SK-N-SH (cell line): ENCODE data around the gene TICRR. TPM values are rescaled to one million over a fixed set of nuclear protein-coding genes. Genes with fewer than 3 reads are reported as not detected.

Experiments
- CTCF ChIA-PET: fragments of 300-600, 350-600 bp; formaldehyde crosslinking; extraction: SDS; loops from one replicate; lab custom pipeline; 2021; lab: Yijun Ruan, JAX
- POLR2A ChIA-PET: fragments of 350-600 bp; sonication (Branson Sonifier 250); formaldehyde crosslinking; extraction: SDS; loops from one replicate; lab custom pipeline; 2020; ENCODE audit warnings: antibody characterized with exemption, inconsistent platforms; lab: Yijun Ruan, JAX
- DNase-seq: peaks from one replicate; pipeline ENCODE4 v3.0.0; 2012
- H2AFZ ChIP-seq: fragments of 200-600 bp; sonication (generic); 2 replicates; pipeline ENCODE4 v1.8.1; 2016; ENCODE audit warnings: antibody characterized with exemption, mild to moderate bottlenecking, low read depth
- H3F3A ChIP-seq: fragments of 200-600 bp; sonication (generic); replicated peaks from 2 replicates; pipeline ENCODE3; 2016; ENCODE audit warnings: antibody characterized with exemption, mild to moderate bottlenecking; ENCODE audit not compliant: insufficient read depth
- H3K27ac ChIP-seq, 2 experiments: fragments of 200-500 bp in 1 of 2; fragments of 200-600 bp in 1 of 2; sonication (Bioruptor generic) in 1 of 2; sonication (generic), shearing (Covaris generic) in 1 of 2; 2 replicates each; pipeline versions ENCODE4 v1.5.1 to v1.6.1; 2014 to 2016; ENCODE audit warnings: low read depth in 2 of 2, inconsistent platforms in 1 of 2, low read length in 1 of 2, mild to moderate bottlenecking in 1 of 2, mixed read lengths in 1 of 2
- H3K27me3 ChIP-seq: fragments of 200-600 bp; sonication (generic), shearing (Covaris generic); 2 replicates; pipeline ENCODE4 v1.6.1; 2016; ENCODE audit warnings: mixed run types; ENCODE audit not compliant: insufficient read depth
- H3K36me3 ChIP-seq, 2 experiments: fragments of 200-500 bp in 1 of 2; fragments of 200-600 bp in 1 of 2; sonication (Bioruptor generic) in 1 of 2; sonication (generic) in 1 of 2; replicated peaks in 1 of 2; 2 replicates each; pipeline versions ENCODE3 to v1.5.1; 2014 to 2016; ENCODE audit warnings: low read length in 1 of 2, mild to moderate bottlenecking in 1 of 2; ENCODE audit not compliant: insufficient read depth in 2 of 2, control insufficient read depth in 1 of 2
- H3K4me1 ChIP-seq, 2 experiments: fragments of 200-500 bp in 1 of 2; fragments of 200-600 bp in 1 of 2; sonication (Bioruptor generic) in 1 of 2; sonication (generic), shearing (Covaris generic) in 1 of 2; 2 replicates each; pipeline versions ENCODE4 v1.5.1 to v1.6.1; 2014 to 2016; ENCODE audit warnings: low read depth in 1 of 2, low read length in 1 of 2, mixed run types in 1 of 2; ENCODE audit not compliant: insufficient read depth in 2 of 2, control insufficient read depth in 1 of 2
- H3K4me2 ChIP-seq: fragments of 200-600 bp; sonication (generic), shearing (Covaris generic); 2 replicates; pipeline ENCODE4 v1.6.1; 2017; ENCODE audit warnings: mixed run types
- H3K4me3 ChIP-seq, 2 experiments: fragments of 200-500 bp in 1 of 2; fragments of 200-600 bp in 1 of 2; sonication (Bioruptor generic) in 1 of 2; sonication (generic), shearing (Covaris generic) in 1 of 2; 2 replicates each; pipeline versions ENCODE4 v1.5.1 to v1.8.1; 2014 to 2016; ENCODE audit warnings: low read depth in 2 of 2, inconsistent platforms in 1 of 2, low read length in 1 of 2, mild to moderate bottlenecking in 1 of 2, mixed read lengths in 1 of 2, moderate library complexity in 1 of 2
- H3K79me2 ChIP-seq: fragments of 200-600 bp; sonication (generic); 2 replicates; pipeline ENCODE4 v1.8.1; 2017; ENCODE audit warnings: mild to moderate bottlenecking; ENCODE audit not compliant: insufficient read depth
- H3K9ac ChIP-seq: fragments of 200-600 bp; sonication (generic); 2 replicates; pipeline ENCODE4 v1.6.1; 2017; ENCODE audit warnings: mixed run types
- H3K9me2 ChIP-seq: fragments of 200-600 bp; sonication (generic); 2 replicates; pipeline ENCODE4 v1.6.1; 2017; ENCODE audit warnings: mixed run types
- H3K9me3 ChIP-seq: fragments of 200-600 bp; sonication (generic); 2 replicates; pipeline ENCODE4 v1.6.1; 2017; ENCODE audit warnings: mixed run types, mild to moderate bottlenecking, moderate library complexity
- H4K20me1 ChIP-seq: fragments of 200-600 bp; sonication (generic); 2 replicates; pipeline ENCODE4 v1.6.1; 2017; ENCODE audit warnings: mild to moderate bottlenecking, mixed run types; ENCODE audit not compliant: insufficient read depth
- CHD2 ChIP-seq: fragments of 150-350 bp; IDR thresholded peaks from 2 replicates; pipeline ENCODE4 v1.6.1; 2018; ENCODE audit warnings: low read length; ENCODE audit not compliant: partially characterized antibody
- ELF1 ChIP-seq: IDR thresholded peaks from 2 replicates; pipeline ENCODE4 v1.4.0; 2012
- EZH2phosphoT487 ChIP-seq: fragments of 200-600 bp; sonication (generic); IDR thresholded peaks from 2 replicates; pipeline ENCODE4 v1.6.1; 2017; ENCODE audit warnings: low read depth, mixed run types, mild to moderate bottlenecking, antibody characterized with exemption, moderate library complexity, borderline replicate concordance
- FOSL2 ChIP-seq: IDR thresholded peaks from 2 replicates; pipeline ENCODE4 v1.4.0; 2012; ENCODE audit warnings: low read depth, mild to moderate bottlenecking, moderate library complexity, borderline replicate concordance
- FOXJ3 ChIP-seq: sonication (generic); formaldehyde crosslinking; IDR thresholded peaks from 2 replicates; pipeline ENCODE4 v1.5.1; 2020; ENCODE audit warnings: mild to moderate bottlenecking, missing genetic modification reagents
- FOXM1 ChIP-seq: IDR thresholded peaks from 2 replicates; pipeline ENCODE4 v1.4.0; 2012; ENCODE audit warnings: low read depth, mild to moderate bottlenecking
- GABPA ChIP-seq: IDR thresholded peaks from 2 replicates; pipeline ENCODE4 v1.4.0; 2012; ENCODE audit warnings: low read depth, mild to moderate bottlenecking
- IRF3 ChIP-seq: fragments of 150-350 bp; IDR thresholded peaks from 2 replicates; pipeline ENCODE4 v1.6.1; 2016; ENCODE audit warnings: mild to moderate bottlenecking, low read depth, low read length
- MAX ChIP-seq: IDR thresholded peaks from 2 replicates; pipeline ENCODE4 v1.4.0; 2012; ENCODE audit warnings: low read depth
- MEF2A ChIP-seq: IDR thresholded peaks from 2 replicates; pipeline ENCODE4 v1.4.0; 2012; ENCODE audit warnings: low read depth, borderline replicate concordance
- NFIC ChIP-seq: IDR thresholded peaks from 2 replicates; pipeline ENCODE4 v1.4.0; 2012; ENCODE audit warnings: borderline replicate concordance
- NRF1 ChIP-seq: IDR thresholded peaks from 2 replicates; pipeline ENCODE4 v1.6.1; 2012; ENCODE audit warnings: low read depth, mild to moderate bottlenecking, low read length
- POLR2AphosphoS5 ChIP-seq: IDR thresholded peaks from 2 replicates; pipeline ENCODE4 v1.6.1; 2012; ENCODE audit warnings: low read depth, low read length
- RXRA ChIP-seq: IDR thresholded peaks from 2 replicates; pipeline ENCODE4 v1.4.0; 2012; ENCODE audit warnings: low read depth, mild to moderate bottlenecking, borderline replicate concordance
- SIN3A ChIP-seq: IDR thresholded peaks from 2 replicates; pipeline ENCODE4 v1.6.1; 2012; ENCODE audit warnings: low read depth, mild to moderate bottlenecking, low read length, moderate library complexity, borderline replicate concordance
- SMC3 ChIP-seq: IDR thresholded peaks from 2 replicates; pipeline ENCODE4 v1.6.1; 2012; ENCODE audit warnings: low read depth, low read length, improper control_type of control experiment
- TEAD4 ChIP-seq: IDR thresholded peaks from 2 replicates; pipeline ENCODE4 v1.4.0; 2012; ENCODE audit warnings: mild to moderate bottlenecking, borderline replicate concordance; ENCODE audit not compliant: insufficient read depth
- YY1 ChIP-seq: IDR thresholded peaks from 2 replicates; pipeline ENCODE4 v1.4.0; 2012; ENCODE audit warnings: low read depth, mild to moderate bottlenecking
- ZBTB33 ChIP-seq: IDR thresholded peaks from 2 replicates; pipeline ENCODE4 v1.4.0; 2012; ENCODE audit warnings: low read depth, borderline replicate concordance
- WGBS: methylation state at CpG from one replicate; pipeline ENCODE4 v1.1.6; 2017; ENCODE audit warnings: low lambda C conversion rate; 5-methylcytosine and 5-hydroxymethylcytosine counted together
- polyA plus RNA-seq, 3 experiments: library from polyadenylated mRNA; depleted of rRNA; stranded (reverse); fragments of >200 nt; gene quantifications; 2 replicates each; pipeline ENCODE4 v1.2.3, GENCODE V29; 2012
- TF ChIP-seq, protein P1 (sequence below): fragments of 200-600 bp; sonication (generic); IDR thresholded peaks from 2 replicates; pipeline ENCODE4 v1.6.1; 2017; ENCODE audit warnings: antibody characterized with exemption, mild to moderate bottlenecking, moderate library complexity
- TF ChIP-seq, protein P2 (sequence below): IDR thresholded peaks from 2 replicates; pipeline ENCODE4; 2012

TICRR gene
- polyA plus RNA-seq, 1 of the 3 experiments (the other 2 are of a cell fraction), result 3.2 TPM

DNA sequence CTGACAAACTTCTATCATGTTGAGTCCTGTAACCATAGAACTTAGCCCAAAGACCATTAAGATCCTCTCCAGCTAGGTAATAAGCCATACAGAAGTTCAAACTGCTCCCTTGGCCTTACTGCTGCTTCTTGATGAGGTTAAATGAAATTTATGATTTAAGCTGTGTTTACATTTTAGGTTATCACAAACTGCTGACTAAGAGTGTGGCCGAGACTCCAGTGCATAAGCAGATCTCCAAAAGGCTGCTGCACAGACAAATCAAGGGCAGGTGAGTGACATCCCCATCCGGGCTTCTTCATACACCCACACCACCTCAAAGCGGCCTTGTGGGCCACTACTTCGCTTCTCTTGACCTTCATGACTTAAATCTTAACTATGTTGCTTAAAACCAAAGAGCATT is 41.0 kb downstream of the TICRR start:
- Histone ChIP-seq H3K27me3 (no peaks in the 10 kb centered on the region), H3K79me2 (peaks cover 4% of the 10 kb centered on the region; the same call in 1 of the 2 replicates), H3K9me3 (peaks cover 20% of the 10 kb centered on the region), H3K4me1 (no peaks in the 10 kb centered on the region), H3K9ac (no peak overlapping the region), H3K27ac (no peak overlapping the region), H3K36me3 (peaks cover 21 to 70% of the 10 kb centered on the region in 2 experiments), H4K20me1 (no peaks in the 10 kb centered on the region), H2AFZ (no peak overlapping the region), H3K9me2 (no peaks in the 10 kb centered on the region), H3F3A (peaks cover 3% of the 10 kb centered on the region), H3K4me3 (no peak overlapping the region), H3K4me2 (no peak overlapping the region)
- ChIA-PET POLR2A (no interaction called here), CTCF (interaction anchor here (1.0 to 1.1 kb wide), 2 partner anchors 9 to 31 kb away, joined by 3 read pairs; no protein-coding TSS in a partner anchor)
- no peak for DNase-seq
- TF ChIP-seq NRF1 (no peak), ELF1 (no peak), YY1 (no peak)
- TF ChIP-seq, protein P1, sequence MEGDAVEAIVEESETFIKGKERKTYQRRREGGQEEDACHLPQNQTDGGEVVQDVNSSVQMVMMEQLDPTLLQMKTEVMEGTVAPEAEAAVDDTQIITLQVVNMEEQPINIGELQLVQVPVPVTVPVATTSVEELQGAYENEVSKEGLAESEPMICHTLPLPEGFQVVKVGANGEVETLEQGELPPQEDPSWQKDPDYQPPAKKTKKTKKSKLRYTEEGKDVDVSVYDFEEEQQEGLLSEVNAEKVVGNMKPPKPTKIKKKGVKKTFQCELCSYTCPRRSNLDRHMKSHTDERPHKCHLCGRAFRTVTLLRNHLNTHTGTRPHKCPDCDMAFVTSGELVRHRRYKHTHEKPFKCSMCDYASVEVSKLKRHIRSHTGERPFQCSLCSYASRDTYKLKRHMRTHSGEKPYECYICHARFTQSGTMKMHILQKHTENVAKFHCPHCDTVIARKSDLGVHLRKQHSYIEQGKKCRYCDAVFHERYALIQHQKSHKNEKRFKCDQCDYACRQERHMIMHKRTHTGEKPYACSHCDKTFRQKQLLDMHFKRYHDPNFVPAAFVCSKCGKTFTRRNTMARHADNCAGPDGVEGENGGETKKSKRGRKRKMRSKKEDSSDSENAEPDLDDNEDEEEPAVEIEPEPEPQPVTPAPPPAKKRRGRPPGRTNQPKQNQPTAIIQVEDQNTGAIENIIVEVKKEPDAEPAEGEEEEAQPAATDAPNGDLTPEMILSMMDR, result no peak
- 93% methylated on average over 4 of the region's 4 CpGs for WGBS

DNA sequence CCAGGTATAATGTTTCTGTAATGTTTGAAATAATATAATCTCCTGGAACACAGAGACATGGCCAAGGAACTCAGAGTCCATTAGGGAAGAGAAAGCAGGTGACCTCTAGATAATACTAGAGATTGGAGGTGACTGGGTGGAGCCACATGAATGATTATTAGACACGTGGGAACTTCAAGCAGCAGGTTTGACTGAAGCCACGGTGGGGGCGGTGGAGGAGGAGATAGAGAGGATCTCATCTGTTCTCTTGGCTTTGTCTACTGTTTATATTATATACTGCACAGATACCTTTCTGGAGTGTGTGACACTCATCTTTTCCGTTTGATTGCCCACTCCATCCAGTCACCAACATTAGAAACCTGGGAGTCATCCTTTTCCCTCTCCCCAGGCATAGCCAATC is 46.3 kb downstream of the TICRR start:
- Histone ChIP-seq H3K4me3 (no peak overlapping the region), H3K4me1 (no peaks in the 10 kb centered on the region), H3K9me2 (no peaks in the 10 kb centered on the region), H4K20me1 (no peaks in the 10 kb centered on the region), H3K27me3 (no peaks in the 10 kb centered on the region), H3K9ac (no peak overlapping the region), H3K9me3 (no peaks in the 10 kb centered on the region), H3K4me2 (no peak overlapping the region), H3K79me2 (no peaks in the 10 kb centered on the region; the same call in 1 of the 2 replicates), H3F3A (peaks cover 4% of the 10 kb centered on the region), H2AFZ (no peak overlapping the region), H3K27ac (no peak overlapping the region), H3K36me3 (peaks cover 28 to 46% of the 10 kb centered on the region in 2 experiments)
- no peak for DNase-seq
- TF ChIP-seq ZBTB33 (no peak), SIN3A (no peak), MAX (no peak), RXRA (no peak), SMC3 (no peak), GABPA (no peak), IRF3 (no peak), FOSL2 (no peak), CHD2 (no peak), MEF2A (no peak), EZH2phosphoT487 (no peak), NRF1 (no peak), FOXM1 (no peak), ELF1 (no peak), FOXJ3 (CRISPR knock-in tag) (no peak), POLR2AphosphoS5 (no peak), NFIC (no peak), TEAD4 (no peak)
- TF ChIP-seq, protein P2, sequence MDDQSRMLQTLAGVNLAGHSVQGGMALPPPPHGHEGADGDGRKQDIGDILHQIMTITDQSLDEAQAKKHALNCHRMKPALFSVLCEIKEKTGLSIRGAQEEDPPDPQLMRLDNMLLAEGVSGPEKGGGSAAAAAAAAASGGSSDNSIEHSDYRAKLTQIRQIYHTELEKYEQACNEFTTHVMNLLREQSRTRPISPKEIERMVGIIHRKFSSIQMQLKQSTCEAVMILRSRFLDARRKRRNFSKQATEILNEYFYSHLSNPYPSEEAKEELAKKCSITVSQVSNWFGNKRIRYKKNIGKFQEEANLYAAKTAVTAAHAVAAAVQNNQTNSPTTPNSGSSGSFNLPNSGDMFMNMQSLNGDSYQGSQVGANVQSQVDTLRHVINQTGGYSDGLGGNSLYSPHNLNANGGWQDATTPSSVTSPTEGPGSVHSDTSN, result no peak
- POLR2A ChIA-PET, result interaction anchor here (0.6 kb wide), 1 partner anchor 111 kb away, joined by 3 read pairs; no protein-coding TSS in a partner anchor
- CTCF ChIA-PET, result no interaction called here
- 78% methylated on average over 4 of the region's 4 CpGs for WGBS
